A549 (cell line): ENCODE measurements around the gene AKIRIN1.

Experiments used
- CBX2 ChIP-seq: fragments of 200-600 bp; sonication (generic); IDR thresholded peaks from 2 replicates; pipeline ENCODE4 v1.6.1; 2016; ENCODE audit warnings: low read depth, mild to moderate bottlenecking, borderline replicate concordance
- EHMT2 ChIP-seq: fragments of 200-600 bp; sonication (generic); IDR thresholded peaks from 2 replicates; pipeline ENCODE4 v1.6.1; 2016; ENCODE audit warnings: antibody characterized with exemption, low read depth, mild to moderate bottlenecking, moderate library complexity
- HDAC2 ChIP-seq: fragments of 200-600 bp; sonication (generic); IDR thresholded peaks from 2 replicates; pipeline ENCODE4 v1.6.1; 2016
- MAFK ChIP-seq: fragments of 450-650 bp; IDR thresholded peaks from 2 replicates; pipeline ENCODE4 v1.6.1; 2014; ENCODE audit not compliant: partially characterized antibody
- RCOR1 ChIP-seq: fragments of 150-350 bp; IDR thresholded peaks from 2 replicates; pipeline ENCODE4 v1.6.1; 2014; ENCODE audit warnings: antibody characterized with exemption, low read length, low read depth
- RNF2 ChIP-seq: fragments of 200-600 bp; sonication (generic); IDR thresholded peaks from 2 replicates; pipeline ENCODE4 v1.6.1; 2016; ENCODE audit warnings: low read depth, mild to moderate bottlenecking, antibody characterized with exemption, moderate library complexity, borderline replicate concordance
- SREBF2 ChIP-seq: fragments of 450-650 bp; IDR thresholded peaks from 2 replicates; pipeline ENCODE4 v1.6.1; 2014; ENCODE audit warnings: mild to moderate bottlenecking, moderate library complexity

DNA sequence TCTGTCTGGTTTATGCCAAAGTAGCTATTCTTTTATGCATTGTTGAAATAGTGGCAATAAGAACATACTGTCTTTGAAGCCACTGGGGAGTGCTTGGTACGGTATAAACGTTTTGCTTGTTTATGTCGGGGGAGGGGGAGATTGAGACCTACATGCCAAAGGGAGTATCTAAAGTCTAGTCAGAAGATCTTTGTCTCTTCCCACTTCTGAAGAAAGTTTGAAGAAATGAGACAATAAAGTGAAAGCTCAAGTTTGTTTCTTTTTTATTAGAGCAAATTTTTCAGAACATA, 6.8 kb downstream of the AKIRIN1 start:
- TF ChIP-seq RCOR1 (no peak), SREBF2 (no peak), MAFK (no peak), HDAC2 (no peak), EHMT2 (no peak), CBX2 (no peak), RNF2 (no peak)
